ENCODE measurements around the gene LRRC72. TPM values are rescaled to one million over a fixed set of nuclear protein-coding genes. Genes with fewer than 3 reads are reported as not detected.
"Not testable (repeated sequence)": the region's sequence is repeated elsewhere in the genome, so short reads cannot be mapped to it uniquely, and the experiment has no call there.

LRRC72 gene
- total RNA-seq, 1 experiment from 2014 or later, result not detected

DNA sequence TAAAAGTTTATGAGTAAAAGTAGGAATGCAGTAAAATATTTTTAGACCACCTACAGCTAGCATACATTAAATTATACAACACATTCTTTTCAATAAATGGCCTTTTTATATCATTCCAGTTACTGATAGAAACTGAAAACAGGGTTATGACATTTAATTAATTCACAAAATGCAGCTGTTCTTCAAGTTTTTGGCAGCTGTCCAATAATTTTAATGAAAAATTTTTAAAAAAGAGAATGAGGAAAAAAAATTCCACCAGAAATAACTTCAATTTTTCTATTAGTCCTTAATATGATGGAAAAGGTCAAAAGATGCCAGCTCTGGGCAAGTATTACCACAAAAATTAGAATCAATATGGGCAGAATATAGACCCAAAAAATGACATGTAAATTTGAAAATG is 11.9 kb upstream of the LRRC72 start:
- TF ChIP-seq, protein P1, sequence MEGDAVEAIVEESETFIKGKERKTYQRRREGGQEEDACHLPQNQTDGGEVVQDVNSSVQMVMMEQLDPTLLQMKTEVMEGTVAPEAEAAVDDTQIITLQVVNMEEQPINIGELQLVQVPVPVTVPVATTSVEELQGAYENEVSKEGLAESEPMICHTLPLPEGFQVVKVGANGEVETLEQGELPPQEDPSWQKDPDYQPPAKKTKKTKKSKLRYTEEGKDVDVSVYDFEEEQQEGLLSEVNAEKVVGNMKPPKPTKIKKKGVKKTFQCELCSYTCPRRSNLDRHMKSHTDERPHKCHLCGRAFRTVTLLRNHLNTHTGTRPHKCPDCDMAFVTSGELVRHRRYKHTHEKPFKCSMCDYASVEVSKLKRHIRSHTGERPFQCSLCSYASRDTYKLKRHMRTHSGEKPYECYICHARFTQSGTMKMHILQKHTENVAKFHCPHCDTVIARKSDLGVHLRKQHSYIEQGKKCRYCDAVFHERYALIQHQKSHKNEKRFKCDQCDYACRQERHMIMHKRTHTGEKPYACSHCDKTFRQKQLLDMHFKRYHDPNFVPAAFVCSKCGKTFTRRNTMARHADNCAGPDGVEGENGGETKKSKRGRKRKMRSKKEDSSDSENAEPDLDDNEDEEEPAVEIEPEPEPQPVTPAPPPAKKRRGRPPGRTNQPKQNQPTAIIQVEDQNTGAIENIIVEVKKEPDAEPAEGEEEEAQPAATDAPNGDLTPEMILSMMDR (conservative IDR thresholded peaks at IDR 0.05; ENCODE audit: low read depth, low read length), result no peak
- TF ChIP-seq EZH2 (IDR thresholded peaks at IDR 0.05; ENCODE audit: low read length, unreplicated experiment) (no peak), EZH2phosphoT487 (IDR thresholded peaks at IDR 0.05; ENCODE audit: borderline replicate concordance, low read length) (no peak)
- no peak for ATAC-seq
- no TSS peak for BruUV-seq (replicated peaks)

DNA sequence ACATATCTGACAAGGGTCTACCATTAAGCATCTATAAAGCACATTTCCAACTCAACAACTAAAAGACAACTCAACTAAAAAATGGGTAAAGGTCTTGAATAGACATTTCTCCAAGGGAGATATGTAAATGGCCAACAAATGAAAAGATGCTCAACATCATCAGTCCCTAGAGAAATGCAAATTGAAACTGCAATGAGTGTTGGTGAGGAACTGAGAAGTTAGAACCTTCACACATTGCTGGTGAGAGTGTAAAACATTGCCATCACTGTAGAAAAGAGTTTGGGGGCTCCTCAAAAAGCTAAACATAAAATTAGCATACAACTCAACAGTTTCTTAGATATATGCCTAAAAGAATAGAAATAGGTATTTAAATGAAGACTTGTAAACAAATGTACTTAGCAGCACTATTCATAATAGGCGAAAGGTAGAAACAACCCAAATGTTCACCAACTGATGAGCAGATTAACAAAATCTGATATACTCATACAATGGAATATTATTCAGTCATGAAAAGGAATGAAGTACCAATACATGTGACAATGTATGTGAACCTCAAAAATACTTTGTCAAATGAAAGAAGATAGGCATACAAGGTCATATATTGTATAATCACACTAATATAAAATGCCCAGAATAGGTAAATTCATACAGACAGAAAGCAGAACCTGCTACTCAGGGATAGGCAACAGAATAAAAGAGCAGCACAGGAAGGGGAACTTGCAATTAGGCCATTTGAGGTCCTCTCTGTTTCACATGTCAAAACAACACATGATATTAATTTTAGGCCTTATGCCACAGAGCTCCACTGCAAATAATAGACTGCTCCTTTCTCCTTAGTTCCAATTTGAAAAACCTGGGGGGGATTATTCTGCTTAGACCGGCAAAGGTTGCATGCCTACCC is 10.6 kb upstream of the LRRC72 start:
- BruUV-seq (replicated peaks), result no TSS peak
- Histone ChIP-seq H3K27me3 (ENCODE audit: low read length) (no peaks in the 10 kb centered on the region), H4K20me1 (ENCODE audit: low read length) (no peaks in the 10 kb centered on the region), H3K9me2 (replicated peaks; ENCODE audit: low read length) (no peaks in the 10 kb centered on the region), H3F3A (ENCODE audit: low read length, unreplicated experiment) (no peaks in the 10 kb centered on the region), H3K4me2 (ENCODE audit: low read length) (no peak overlapping the region), H3K79me2 (ENCODE audit: low read length) (no peaks in the 10 kb centered on the region), H3K9ac (ENCODE audit: low read length) (no peak overlapping the region), H3K4me1 (ENCODE audit: insufficient read depth, low read length) (no peaks in the 10 kb centered on the region), H3K4me3 (ENCODE audit: low read length) (no peak overlapping the region), H2AFZ (ENCODE audit: low read length) (no peak overlapping the region), H3K9me3 (ENCODE audit: low read length) (no peaks in the 10 kb centered on the region), H3K27ac (ENCODE audit: low read length) (no peak overlapping the region), H3K36me3 (ENCODE audit: low read depth, low read length) (no peaks in the 10 kb centered on the region)
- ATAC-seq, result no peak
- CTCF ChIA-PET, result no interaction called here
- DNase-seq, result no peak
- TF ChIP-seq, protein P1 (conservative IDR thresholded peaks at IDR 0.05; ENCODE audit: low read depth, low read length), result no peak
- TF ChIP-seq EZH2phosphoT487 (IDR thresholded peaks at IDR 0.05; ENCODE audit: borderline replicate concordance, low read length) (no peak), EZH2 (IDR thresholded peaks at IDR 0.05; ENCODE audit: low read length, unreplicated experiment) (no peak)
- intact Hi-C loops (cut with micrococcal nuclease), result no loop called here
- POLR2A ChIA-PET (ENCODE audit: unreplicated experiment), result no interaction called here

More for the DNA sequence above, 11.9 kb upstream of the LRRC72 start:
- no peak overlapping the region for H3K4me2 ChIP-seq (ENCODE audit: low read length)
- ChIA-PET POLR2A (ENCODE audit: unreplicated experiment) (no interaction called here), CTCF (no interaction called here)
- H4K20me1 ChIP-seq (ENCODE audit: low read length), result no peaks in the 10 kb centered on the region
- intact Hi-C loops (cut with micrococcal nuclease), result no loop called here
- H3F3A ChIP-seq (ENCODE audit: low read length, unreplicated experiment), result no peaks in the 10 kb centered on the region
- no peak overlapping the region for H2AFZ ChIP-seq (ENCODE audit: low read length)
- H3K79me2 ChIP-seq (ENCODE audit: low read length), result no peaks in the 10 kb centered on the region
- no peak for DNase-seq
- H3K27me3 ChIP-seq (ENCODE audit: low read length), result no peaks in the 10 kb centered on the region
- no peak overlapping the region for H3K4me3 ChIP-seq (ENCODE audit: low read length)
- H3K9ac ChIP-seq (ENCODE audit: low read length), result no peak overlapping the region
- H3K4me1 ChIP-seq (ENCODE audit: insufficient read depth, low read length), result no peaks in the 10 kb centered on the region
- H3K36me3 ChIP-seq (ENCODE audit: low read depth, low read length), result no peaks in the 10 kb centered on the region
- H3K9me2 ChIP-seq (replicated peaks; ENCODE audit: low read length), result no peaks in the 10 kb centered on the region
- H3K9me3 ChIP-seq (ENCODE audit: low read length), result no peaks in the 10 kb centered on the region
- no peak overlapping the region for H3K27ac ChIP-seq (ENCODE audit: low read length)

DNA sequence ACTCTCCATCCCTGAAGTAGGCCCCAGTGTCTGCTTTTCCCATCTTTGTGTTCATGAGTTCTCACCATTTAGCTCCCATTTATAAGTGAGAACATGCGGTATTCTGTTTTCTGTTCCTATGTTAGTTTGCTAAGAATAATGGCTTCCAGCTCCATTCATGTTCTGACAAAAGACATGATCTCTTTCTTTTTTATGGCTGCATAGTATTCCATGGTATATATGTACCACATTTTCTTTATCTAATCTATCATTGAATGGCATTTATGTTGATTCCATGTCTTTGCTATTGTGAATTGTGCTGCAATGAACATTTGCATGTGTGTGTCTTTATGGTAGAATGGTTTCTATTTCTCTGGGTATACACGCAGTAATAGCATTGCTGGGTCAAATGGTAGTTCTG is 6.6 kb upstream of the LRRC72 start:
- CTCF ChIA-PET; H3K79me2 ChIP-seq (ENCODE audit: low read length): not testable (repeated sequence)

More for the DNA sequence above, 6.6 kb upstream of the LRRC72 start:
- ATAC-seq; H3K36me3 ChIP-seq (ENCODE audit: low read depth, low read length); POLR2A ChIA-PET (ENCODE audit: unreplicated experiment); H3K4me2 ChIP-seq (ENCODE audit: low read length); H4K20me1 ChIP-seq (ENCODE audit: low read length); H3F3A ChIP-seq (ENCODE audit: low read length, unreplicated experiment); H3K9me2 ChIP-seq (replicated peaks; ENCODE audit: low read length); BruUV-seq (replicated peaks); intact Hi-C loops (cut with micrococcal nuclease); H3K27ac ChIP-seq (ENCODE audit: low read length); H3K9ac ChIP-seq (ENCODE audit: low read length); DNase-seq; H3K27me3 ChIP-seq (ENCODE audit: low read length); H3K9me3 ChIP-seq (ENCODE audit: low read length); H2AFZ ChIP-seq (ENCODE audit: low read length); H3K4me3 ChIP-seq (ENCODE audit: low read length); H3K4me1 ChIP-seq (ENCODE audit: insufficient read depth, low read length): not testable (repeated sequence)

All from PC-3 (cell line).